ENCODE measurements around the gene COL11A1.
A peak's percentile ranks its signal among the peaks of the same experiment; 100 is the strongest.
"Not testable (repeated sequence)": the region's sequence is repeated elsewhere in the genome, so short reads cannot be mapped to it uniquely, and the experiment has no call there.

Gene COL11A1

DNA sequence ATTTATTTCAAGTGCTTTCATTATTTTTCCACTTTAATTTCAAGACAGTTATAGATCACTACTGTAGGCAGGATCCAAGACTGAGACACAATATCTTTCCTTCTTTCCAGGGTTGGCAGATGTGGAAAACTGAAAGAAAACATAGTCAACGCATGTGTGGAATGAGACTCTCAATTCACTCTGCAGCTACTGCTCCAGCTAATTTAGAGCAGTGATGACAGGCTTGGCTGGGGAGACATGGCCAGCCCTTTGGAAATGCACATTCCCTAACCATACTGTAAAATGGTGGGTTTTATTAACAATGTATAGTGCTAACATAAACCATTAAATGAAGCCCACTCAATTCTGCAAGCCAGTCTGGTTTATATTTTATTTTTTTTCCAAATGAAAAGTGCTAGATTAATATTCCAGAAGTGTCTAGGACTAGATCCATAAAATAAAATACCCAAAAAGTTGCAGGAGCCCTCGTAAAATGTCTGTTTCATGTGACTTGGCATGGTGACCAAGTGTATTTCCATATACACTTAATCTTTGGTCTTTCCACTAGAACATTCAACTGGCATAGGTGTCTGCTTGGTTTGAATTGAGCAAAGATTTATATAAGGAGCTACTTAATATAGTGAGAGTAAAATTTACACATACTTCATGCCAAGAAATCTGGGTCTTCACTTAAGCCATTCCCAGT lies 32.9 kb downstream of the COL11A1 start:
- DNase-seq = no peak

DNA sequence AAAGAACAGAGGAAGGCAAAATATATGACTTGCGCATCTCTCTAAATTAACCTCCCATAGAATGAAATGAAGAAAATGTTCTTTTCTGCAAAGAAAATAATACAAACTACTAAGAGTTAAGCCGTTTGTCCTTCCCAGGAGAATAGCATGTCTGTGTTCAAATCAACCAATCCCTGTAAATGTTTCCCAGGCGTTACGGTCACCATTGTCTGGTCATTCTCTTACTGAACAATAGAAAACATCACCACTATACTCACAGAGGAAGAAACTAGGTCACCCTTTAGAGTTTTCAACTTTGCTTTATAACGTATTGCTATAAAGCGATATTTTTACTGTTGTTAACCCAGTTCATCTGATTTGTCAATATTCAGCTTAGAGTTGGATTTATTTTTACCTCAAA lies 34.1 kb downstream of the COL11A1 start:
- DNase-seq = no peak

DNA sequence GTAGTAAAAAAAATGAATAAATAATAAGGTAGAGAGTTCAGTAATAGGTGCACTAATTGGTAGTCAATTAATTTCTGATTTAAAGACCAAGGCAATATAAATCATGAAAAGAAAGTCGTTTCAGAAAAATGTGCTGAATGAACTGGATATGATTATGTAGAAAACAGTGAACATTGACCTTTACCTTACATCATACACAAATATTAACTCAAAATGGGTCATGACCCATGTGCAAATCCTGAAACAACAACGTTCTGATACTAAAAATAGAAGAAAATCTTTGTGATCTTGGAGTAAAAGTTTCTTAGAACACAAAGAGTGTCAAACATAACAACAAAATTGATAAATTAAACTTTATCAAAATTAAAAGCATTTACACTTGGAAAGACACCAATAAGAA lies 39.1 kb downstream of the COL11A1 start:
- no peak for DNase-seq

DNA sequence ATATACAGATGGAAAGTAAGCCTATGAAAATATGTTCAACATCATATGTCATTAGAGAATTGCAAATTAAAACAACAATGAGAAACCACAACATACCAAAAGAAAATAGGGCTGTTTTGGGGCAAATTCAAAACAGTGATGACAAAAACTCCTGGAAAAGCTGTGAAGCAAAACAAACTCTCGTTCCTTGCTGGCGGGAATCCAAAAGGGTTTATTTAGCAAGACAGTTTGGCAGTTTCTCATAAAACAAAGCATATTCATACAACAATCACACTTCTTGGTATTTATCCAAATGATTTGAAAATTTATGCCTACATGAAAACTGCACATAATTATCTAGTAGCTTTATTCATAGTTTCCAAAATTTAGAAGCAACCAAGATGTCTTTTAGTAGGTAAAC lies 44.4 kb downstream of the COL11A1 start:
- DNase-seq = no peak

DNA sequence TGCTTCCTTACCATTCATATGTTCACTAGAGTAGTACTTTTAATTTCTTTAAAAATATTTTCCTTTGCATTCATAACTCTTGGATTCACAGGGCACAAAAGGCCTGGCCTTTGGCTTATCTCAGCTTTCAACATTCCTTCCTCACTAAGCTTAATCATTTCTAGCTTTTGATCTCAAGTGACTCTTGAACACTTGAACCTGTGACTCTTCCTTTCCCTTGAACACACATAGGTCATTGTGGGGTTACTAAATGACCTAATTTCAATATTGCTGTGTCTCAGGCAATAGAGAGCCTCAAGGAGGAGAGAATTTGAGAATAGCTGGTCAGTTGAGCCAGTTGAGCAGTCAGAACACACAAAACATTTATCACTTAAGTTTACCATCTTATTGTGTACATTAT lies 49.9 kb downstream of the COL11A1 start:
- DNase-seq = no peak

DNA sequence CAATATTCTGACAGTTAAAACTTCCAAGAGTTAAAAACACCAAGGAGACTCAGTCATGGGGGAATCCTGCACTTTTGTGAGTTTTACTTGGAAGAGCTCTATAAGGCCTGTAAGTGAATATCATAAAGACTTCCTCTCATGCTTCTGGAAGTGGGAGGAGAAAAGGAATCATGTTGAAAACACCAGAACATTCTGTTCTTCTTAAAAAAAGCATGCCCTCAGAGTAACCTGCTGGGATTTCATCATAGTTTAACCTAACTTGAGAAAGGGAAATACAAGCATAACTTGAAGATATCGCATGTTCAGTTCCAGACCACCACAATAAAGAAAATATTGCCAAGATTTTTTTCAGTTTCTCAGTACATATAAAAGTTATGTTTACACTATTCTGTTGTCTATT lies 51.9 kb downstream of the COL11A1 start:
- no peak for DNase-seq

DNA sequence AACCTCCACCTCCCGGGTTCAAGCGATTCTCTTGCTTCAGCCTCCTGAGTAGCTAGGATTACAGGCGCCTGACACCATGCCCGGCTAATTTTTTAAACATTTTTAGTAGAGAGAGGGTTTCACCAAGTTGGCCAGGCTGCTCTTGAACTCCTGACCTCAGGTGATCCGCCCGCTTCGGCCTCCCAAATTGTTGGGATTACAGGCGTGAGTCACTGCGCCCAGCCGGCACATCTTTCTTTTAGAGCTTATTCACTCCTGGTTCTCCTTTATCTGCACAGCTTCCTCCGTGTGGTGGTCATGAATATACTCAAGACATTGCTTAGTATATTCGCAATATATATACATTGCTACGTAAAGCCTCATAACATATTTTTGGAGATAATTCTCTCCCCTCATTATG lies 80.2 kb downstream of the COL11A1 start:
- not testable (repeated sequence) for DNase-seq

DNA sequence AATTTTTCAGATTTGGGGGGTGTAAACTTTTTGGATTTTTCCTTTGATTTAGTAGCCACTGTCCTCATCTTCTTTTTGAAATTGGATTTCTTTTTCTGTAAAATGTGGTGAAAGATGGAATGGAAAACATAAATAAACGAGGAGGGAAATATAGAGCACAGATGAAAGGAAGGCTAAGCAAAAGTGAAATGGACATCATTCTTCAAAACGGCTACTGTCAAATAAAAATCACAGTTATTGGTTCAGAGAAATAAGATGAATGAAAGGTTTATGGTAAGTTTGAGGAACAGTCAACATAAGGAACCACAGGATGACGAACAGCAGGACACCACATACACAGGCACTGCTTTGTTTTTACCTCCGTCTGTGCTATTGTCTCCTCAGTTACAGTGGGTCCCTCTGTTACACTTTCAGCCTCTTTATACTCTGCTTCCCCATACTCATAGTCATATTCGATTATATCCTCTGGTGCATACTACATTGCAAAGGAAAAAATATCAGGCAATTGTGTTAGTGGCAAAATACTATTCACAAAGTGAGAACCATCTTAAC lies 82.4 kb downstream of the COL11A1 start:
- DNase-seq = no peak

DNA sequence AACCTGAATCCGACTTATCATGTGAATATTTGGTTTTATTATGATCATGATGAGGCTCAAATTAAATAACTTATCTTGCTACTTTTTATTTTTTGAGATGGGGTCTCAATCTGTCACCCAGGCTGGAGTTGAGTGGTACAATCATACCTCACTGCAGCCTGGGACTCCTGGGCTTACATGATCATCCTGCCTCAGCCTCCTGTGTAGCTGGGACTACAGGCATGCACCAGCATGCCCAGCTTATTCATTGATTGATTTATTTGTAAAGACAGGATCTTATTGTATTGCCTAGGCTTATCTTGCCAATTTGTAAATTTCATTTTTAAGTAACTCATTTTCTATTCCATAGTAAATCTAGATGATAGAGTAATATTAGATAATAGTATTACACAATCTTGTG lies 84.3 kb downstream of the COL11A1 start:
- DNase-seq = no peak

DNA sequence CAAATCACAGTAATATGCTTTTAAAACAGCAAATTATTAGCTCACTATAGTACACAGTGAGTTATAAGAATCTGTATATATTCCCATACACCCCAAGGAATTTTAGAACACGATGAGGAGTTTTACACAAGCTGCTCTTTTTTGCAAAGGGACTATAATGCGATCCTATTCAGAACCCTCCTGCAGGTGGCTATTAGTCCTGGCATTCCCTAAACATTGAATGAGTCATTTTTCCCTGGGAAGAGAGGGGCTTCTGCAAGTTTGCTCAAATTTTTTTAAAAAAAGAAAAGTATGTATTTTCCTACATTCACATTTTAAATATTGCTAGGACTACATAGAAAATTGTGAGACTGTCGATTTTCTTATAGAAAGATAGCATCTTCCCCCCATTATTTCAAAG lies 106.3 kb downstream of the COL11A1 start:
- no peak for DNase-seq

DNA sequence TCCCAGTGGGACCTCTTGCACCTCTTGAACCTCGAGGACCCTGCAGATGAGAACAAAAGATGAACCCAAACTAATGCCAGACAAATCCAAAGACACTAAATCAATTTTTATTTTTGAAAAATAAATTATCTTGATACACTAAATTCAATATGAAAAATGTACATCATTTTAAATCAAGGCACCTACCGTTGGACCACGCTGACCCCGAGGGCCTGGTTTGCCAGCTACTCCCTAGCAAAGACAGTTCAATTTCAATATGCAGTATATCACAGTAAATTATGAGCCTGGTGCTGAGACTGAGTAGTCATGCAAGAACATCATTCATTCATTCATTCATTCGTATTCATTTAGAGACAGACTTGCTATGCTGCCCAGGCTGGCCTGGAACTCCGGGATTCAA lies 129.4 kb downstream of the COL11A1 start:
- no peak for DNase-seq

DNA sequence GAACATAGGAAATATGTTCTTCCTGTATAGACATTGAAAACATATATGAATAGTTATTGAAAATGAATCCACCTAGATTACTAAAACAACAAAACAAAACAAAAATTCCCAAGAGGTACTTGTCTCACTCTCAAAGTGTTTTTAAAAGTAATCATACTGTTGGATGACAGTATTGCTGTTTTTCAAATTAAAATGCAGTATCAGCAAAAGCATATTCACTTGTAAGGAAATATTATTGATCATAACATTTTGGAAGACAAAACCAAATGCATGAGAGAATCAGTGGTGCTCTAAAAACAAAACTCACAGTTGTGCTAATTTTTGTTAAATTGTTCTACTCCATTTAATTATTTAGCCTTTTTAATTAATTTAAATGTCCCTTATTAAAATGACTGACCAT lies 131.0 kb downstream of the COL11A1 start:
- DNase-seq = no peak

DNA sequence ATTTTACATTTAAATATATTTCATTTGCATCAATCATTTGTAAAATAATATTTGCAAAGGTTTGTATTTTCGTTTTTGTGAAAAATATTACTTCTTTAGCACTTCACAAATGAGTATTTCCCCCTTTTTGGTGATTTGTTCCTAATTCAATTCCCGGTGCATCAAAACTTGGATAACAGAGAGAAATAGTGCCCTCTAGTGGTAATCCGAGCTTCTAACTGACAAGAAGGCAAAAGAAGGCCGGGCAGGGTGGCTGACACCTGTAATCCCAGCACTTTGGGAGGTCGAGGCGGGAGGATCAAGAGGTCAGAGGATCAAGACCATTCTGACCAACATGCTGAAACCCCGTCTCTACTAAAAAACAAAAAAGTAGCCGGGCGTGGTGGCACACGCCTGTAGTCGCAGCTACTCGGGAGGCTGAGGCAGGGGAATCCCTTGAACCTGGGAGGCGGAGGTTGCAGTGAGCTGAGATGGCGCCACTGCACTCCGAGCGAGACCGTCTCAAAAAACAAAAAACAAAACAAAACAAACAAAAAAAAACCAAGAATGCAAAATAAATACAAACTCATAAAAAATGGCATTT lies 137.7 kb downstream of the COL11A1 start:
- DNase-seq = peak; percentile 49 to 82 (median 63)

DNA sequence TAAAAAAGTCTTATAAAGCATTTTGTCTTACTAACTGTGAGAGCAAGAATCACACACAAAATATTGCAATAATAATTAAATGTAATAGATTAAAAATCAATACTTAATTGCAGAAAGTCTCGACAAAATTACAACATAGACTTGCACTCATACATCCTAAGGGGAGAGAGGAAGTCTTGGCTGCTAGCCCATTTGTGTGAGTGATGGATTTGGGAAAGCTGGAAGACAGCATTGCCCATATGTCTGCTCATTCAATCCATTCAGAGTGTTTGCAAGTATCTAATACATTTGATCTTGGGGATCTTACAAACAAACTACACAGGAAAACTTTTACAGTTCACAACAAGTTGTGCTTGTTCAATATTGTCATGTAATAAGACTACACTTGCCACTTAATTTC lies 140.5 kb downstream of the COL11A1 start:
- no peak for DNase-seq

DNA sequence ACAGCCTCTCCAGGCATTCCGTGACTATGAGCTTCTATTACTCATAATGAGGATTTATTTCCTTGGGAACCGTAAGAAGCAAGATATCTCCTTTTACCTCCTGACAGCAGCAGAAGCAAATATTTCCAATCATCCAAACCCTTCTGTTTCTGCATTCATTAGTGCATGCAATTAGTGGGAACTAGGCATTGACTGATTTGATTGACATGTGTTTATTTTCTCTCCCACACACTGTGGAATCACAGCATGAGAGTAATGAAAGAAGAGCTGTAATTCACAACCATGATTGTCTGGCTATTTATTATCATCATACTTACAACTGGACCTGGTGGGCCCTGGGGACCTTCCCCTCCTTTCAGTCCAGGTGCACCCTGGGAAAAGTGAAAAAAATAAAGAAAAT lies 146.8 kb downstream of the COL11A1 start:
- DNase-seq = no peak

DNA sequence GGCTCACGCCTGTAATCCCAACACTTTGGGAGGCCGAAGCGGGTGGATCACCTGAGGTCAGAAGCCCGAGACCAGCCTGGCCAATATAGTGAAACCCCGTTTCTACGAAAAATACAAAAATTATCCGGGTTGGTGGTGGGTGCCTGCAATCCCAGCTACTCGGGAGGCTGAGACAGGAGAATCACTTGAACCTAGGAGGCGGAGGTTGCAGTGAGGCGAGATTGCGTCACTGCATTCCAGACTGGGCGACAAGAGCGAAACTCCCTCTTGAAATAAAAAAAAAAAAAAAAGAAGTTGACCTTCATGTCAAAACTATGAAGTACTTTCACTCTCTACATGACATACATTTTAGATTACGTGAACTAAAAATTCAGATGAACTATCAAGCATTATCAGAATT lies 153.7 kb downstream of the COL11A1 start:
- no peak for DNase-seq

DNA sequence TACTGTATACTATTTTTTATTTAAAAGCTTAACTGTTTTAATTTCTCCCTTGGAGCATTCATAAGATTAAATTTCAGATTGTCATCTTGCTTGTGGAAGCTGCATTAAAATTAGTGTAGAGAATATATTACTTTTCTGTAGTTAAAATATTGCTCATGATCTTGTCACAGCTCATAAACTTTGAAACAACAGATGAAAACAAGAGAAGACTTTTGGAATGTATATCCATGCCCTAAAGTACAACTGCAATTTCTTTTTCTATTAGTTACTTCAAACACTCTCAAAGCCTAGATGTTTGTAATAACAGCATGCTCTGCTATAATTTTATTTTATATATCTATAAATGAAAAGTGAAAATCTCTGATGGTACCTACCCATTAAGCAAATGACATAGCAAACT lies 155.9 kb downstream of the COL11A1 start:
- DNase-seq = no peak

DNA sequence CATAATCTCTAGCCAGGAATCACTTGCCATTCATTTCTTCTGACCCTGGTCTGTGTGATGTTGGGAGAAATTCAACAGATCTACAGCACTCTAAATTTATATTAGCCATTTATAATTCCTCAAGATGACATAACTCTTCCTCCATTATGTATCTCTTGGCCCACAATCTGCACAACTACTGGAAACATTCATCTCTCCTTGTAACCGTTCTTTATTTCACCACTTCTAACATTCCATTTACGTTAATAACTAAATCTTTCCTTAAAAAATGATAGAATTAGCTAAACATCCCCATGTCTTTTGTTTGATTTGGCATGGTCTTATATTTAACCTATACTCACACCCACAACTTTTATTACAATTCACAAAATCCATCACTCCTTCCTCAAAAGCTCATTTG lies 166.0 kb downstream of the COL11A1 start:
- no peak for DNase-seq

DNA sequence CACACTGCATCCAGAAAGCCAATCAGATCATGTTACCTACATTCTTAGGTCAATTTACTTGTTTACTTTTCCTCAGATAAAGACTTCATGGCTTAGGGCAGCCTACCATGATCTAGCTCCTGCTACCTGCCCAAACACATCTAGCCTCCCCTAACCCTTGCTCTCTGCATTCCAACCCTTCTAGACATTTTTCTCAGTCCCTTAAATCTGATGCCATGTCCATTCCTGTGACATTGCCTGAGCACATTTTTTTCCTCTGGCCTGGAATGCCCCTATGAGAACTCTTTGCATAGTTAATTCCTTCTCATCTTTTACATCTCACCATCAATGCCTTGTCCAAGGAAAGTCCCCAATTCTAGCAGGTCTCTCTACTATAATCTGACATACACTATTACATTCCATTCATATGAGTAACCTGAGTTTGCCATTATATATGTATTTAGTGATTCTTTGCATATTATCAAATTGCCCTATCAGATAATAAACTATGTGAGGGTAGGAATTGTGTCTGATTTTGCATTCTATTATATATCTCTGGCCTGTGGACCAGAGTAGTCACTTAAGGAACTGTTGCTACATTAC lies 166.9 kb downstream of the COL11A1 start:
- DNase-seq = no peak

DNA sequence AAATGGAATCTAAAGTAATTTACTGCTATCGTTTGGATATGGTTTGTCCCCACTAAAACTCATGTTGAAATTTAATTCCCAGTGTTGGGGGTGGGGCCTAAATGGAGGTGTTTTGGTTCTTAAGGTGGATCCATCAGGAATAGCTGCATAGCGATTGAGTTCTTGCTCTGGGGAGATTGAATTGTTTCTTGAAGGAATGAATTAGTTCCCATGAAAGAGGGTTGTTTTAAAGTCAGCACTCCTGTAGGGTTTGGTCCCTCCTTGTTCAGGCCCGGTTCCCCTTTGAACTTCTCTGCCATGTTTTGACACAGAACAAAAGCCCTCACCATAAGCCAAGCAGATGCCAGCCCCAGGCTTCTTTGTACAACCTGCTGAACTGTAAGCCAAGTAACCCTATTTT lies 170.9 kb downstream of the COL11A1 start:
- DNase-seq = no peak

DNA sequence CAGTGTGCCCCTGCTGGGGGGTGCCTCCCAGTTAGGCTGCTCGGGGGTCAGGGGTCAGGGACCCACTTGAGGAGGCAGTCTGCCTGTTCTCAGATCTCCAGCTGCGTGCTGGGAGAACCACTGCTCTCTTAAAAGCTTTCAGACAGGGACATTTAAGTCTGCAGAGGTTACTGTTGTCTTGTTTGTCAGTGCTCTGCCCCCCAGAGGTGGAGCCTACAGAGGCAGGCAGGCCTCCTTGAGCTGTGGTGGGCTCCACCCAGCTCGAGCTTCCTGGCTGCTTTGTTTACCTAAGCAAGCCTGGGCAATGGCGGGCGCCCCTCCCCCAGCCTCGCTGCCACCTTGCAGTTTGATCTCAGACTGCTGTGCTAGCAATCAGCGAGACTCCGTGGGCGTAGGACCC lies 175.0 kb downstream of the COL11A1 start:
- not testable (repeated sequence) for DNase-seq

DNA sequence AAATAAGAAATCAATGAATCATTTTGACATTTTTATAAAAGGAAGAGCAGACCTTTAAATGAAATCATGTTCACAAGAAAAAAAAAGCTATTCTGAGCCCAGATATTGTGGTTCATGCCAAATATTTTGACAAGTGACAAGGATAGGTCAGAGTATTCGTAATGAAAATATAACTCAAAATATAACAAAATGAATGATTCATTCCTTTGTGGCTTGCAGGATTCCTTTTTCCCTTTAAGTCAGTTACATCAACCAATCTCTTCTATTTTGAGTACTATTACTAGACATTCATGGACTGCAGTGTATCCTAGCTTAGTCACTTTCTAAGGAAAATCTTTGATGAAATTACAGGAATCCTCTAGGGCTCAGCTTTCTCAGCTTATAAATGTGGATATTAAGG lies 188.7 kb downstream of the COL11A1 start:
- DNase-seq = no peak

DNA sequence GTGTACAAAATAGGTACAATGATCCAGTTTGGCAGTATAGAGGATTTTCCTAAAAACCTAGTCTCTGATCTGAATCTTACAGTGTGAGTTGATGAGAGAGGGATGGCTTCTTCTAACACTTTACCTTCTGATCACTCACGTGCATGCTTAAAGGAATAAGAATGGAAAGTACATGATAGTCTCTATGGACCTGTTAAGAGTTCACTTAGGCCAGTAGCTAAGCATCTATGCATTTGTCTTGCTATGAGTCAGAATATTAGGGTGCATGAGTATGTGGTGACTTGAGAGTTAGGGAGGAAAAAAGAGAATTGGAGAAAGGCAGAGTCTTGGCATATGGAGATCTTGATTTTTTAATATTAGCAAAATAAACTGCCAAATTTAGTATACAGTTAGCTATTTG lies 206.3 kb downstream of the COL11A1 start:
- DNase-seq = no peak

DNA sequence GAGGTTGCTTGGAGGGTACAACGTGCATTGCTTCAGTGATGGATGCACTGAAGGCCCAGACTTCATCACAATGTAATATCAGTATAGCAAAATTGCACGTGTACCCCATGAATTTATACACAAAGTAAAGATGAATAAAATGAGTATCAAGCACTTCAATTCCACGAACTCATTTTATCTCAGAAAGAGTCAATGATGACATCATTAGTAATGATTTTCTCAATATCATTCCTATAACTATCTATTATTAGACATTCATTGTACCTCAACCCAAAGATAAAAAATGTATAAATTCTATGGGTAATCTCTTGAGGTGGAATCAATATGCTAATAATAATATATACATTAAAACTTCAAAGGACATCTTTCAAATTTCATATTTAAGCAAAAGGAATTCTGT lies 208.4 kb downstream of the COL11A1 start:
- DNase-seq = no peak

Measured in suppressor macrophage (primary cell).